Osteoblast (primary cell): ENCODE results near the gene RYR2. TPM values are rescaled to one million over a fixed set of nuclear protein-coding genes. Genes with fewer than 3 reads are reported as not detected.
"Not testable (repeated sequence)": the region's sequence is repeated elsewhere in the genome, so short reads cannot be mapped to it uniquely, and the experiment has no call there.

ENCODE experiments used
- DNase-seq: peaks from one replicate; pipeline ENCODE4 v3.0.0; 2011; ENCODE audit warnings: low spot score, mixed read lengths; ENCODE audit not compliant: insufficient read length; ENCODE audit errors: missing footprints
- H2AFZ ChIP-seq: 2 replicates; pipeline ENCODE4 v1.6.0; 2011; ENCODE audit warnings: mild to moderate bottlenecking, low read length
- H3K27ac ChIP-seq: 2 replicates; pipeline ENCODE4 v1.5.1; 2011; ENCODE audit warnings: mild to moderate bottlenecking, low read depth, low read length, moderate library complexity
- H3K27me3 ChIP-seq: 2 replicates; pipeline ENCODE4 v1.6.0; 2012; ENCODE audit warnings: mild to moderate bottlenecking, control low read depth, inconsistent platforms, low read length, moderate library complexity; ENCODE audit not compliant: insufficient read depth
- H3K36me3 ChIP-seq: 2 replicates; pipeline ENCODE4 v1.5.1; 2011; ENCODE audit warnings: mild to moderate bottlenecking, low read length, control low read depth, moderate library complexity; ENCODE audit not compliant: insufficient read depth
- H3K4me1 ChIP-seq: 2 replicates; pipeline ENCODE4 v1.5.1; 2011; ENCODE audit warnings: mild to moderate bottlenecking, low read length, control low read depth, moderate library complexity; ENCODE audit not compliant: insufficient read depth
- H3K4me2 ChIP-seq: 2 replicates; pipeline ENCODE4 v1.6.0; 2011; ENCODE audit warnings: mild to moderate bottlenecking, low read length; ENCODE audit not compliant: insufficient read depth
- H3K4me3 ChIP-seq: fragments of 200-600 bp; sonication (generic); 3 replicates; pipeline ENCODE4 v1.5.1; 2012; ENCODE audit warnings: mild to moderate bottlenecking, low read length, inconsistent platforms; ENCODE audit not compliant: insufficient read depth
- H3K79me2 ChIP-seq: 2 replicates; pipeline ENCODE4 v1.6.0; 2012; ENCODE audit warnings: mild to moderate bottlenecking, low read length, control low read depth, inconsistent platforms; ENCODE audit not compliant: insufficient read depth
- H3K9me3 ChIP-seq: 2 replicates; pipeline ENCODE4 v1.5.1; 2011; ENCODE audit warnings: low read depth, low read length, control low read depth
- H4K20me1 ChIP-seq: 2 replicates; pipeline ENCODE4 v1.6.0; 2012; ENCODE audit warnings: mild to moderate bottlenecking, low read length, control low read depth; ENCODE audit not compliant: insufficient read depth
- total RNA-seq: library from RNA; depleted of rRNA; stranded (reverse); fragments of >200 nt; gene quantifications from 2 replicates; pipeline ENCODE4 v1.2.3, GENCODE V29; 2012
- TF ChIP-seq, protein P1 (sequence below): IDR thresholded peaks from 2 replicates; pipeline ENCODE4 v1.5.1; 2011; ENCODE audit warnings: mild to moderate bottlenecking, low read depth, low read length, moderate library complexity; ENCODE audit errors: extremely low read depth

Gene RYR2
- total RNA-seq, 1 donor = not detected

DNA sequence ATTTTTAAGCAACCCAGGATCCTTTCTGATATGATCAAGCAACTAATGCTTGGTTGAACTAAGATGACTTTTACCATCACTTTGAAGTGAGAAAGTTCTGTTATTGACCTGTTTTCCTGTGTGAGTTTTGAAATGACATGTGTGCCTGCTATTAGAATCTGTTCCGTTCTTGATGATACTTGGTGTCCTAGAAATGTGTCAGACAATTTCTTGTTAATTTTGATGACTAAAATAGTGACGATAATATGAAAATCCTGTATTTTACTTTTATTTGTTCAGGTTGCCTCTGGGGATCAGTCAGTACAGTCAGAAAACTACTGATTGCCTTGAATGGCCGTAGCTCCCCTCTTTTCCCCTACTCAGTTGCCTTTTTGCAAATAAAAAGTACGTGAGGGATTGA is 228.0 kb downstream of the RYR2 start:
- H3K4me2 ChIP-seq = no peak overlapping the region
- no peaks in the 10 kb centered on the region for H4K20me1 ChIP-seq
- H3K36me3 ChIP-seq = no peaks in the 10 kb centered on the region
- no peaks in the 10 kb centered on the region for H3K79me2 ChIP-seq
- H3K27me3 ChIP-seq = no peaks in the 10 kb centered on the region
- no peak overlapping the region for H2AFZ ChIP-seq
- DNase-seq = no peak
- TF ChIP-seq, protein P1, sequence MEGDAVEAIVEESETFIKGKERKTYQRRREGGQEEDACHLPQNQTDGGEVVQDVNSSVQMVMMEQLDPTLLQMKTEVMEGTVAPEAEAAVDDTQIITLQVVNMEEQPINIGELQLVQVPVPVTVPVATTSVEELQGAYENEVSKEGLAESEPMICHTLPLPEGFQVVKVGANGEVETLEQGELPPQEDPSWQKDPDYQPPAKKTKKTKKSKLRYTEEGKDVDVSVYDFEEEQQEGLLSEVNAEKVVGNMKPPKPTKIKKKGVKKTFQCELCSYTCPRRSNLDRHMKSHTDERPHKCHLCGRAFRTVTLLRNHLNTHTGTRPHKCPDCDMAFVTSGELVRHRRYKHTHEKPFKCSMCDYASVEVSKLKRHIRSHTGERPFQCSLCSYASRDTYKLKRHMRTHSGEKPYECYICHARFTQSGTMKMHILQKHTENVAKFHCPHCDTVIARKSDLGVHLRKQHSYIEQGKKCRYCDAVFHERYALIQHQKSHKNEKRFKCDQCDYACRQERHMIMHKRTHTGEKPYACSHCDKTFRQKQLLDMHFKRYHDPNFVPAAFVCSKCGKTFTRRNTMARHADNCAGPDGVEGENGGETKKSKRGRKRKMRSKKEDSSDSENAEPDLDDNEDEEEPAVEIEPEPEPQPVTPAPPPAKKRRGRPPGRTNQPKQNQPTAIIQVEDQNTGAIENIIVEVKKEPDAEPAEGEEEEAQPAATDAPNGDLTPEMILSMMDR = no peak
- no peaks in the 10 kb centered on the region for H3K4me1 ChIP-seq
- H3K9me3 ChIP-seq = no peaks in the 10 kb centered on the region
- no peak overlapping the region for H3K4me3 ChIP-seq
- H3K27ac ChIP-seq = no peak overlapping the region

DNA sequence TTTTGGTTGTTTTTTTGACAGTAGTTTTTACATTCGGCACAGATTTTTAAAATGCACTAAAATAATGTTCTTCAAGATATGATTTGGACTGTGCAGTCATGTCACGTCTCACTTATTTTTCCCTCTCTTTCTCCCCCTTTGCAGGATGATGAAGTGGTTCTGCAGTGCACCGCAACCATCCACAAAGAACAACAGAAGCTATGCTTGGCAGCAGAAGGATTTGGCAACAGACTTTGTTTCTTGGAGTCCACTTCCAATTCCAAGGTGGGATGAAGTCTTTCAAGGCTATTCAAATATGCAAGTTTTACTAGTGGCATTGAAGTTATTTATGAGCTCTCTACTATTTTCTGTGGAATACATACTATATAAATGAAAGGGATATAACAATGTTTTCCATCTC is 228.4 kb downstream of the RYR2 start:
- no peaks in the 10 kb centered on the region for H3K36me3 ChIP-seq
- TF ChIP-seq, protein P1 = no peak
- no peaks in the 10 kb centered on the region for H3K79me2 ChIP-seq
- H3K4me2 ChIP-seq = no peak overlapping the region
- no peak overlapping the region for H3K27ac ChIP-seq
- H4K20me1 ChIP-seq = no peaks in the 10 kb centered on the region
- H2AFZ ChIP-seq = no peak overlapping the region
- no peak for DNase-seq
- no peaks in the 10 kb centered on the region for H3K27me3 ChIP-seq
- H3K4me3 ChIP-seq = no peak overlapping the region
- H3K4me1 ChIP-seq = no peaks in the 10 kb centered on the region
- H3K9me3 ChIP-seq = no peaks in the 10 kb centered on the region

DNA sequence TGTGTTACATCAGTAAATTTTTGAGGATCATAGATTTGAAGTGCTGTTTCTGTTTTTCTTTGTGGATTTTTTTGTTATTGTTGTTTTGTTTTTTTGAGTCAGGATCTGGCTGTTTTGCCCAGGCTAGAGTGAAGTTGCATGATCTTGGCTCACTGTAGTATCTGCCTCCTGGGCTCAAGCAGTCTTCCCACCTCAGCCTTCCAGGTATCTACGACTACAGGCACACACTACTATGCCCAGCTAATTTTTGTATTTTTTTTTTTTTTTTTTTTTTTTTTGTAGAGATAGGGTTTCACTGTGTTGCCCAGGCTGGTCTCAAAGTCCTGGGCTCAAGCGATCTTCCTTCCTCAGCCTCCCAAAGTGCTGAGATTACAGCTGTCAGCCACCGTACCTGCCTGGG is 236.0 kb downstream of the RYR2 start:
- H3K4me1 ChIP-seq, H3K27me3 ChIP-seq, DNase-seq, H3K27ac ChIP-seq, H3K9me3 ChIP-seq, H4K20me1 ChIP-seq, H3K4me2 ChIP-seq, H3K4me3 ChIP-seq, H3K36me3 ChIP-seq, H3K79me2 ChIP-seq, H2AFZ ChIP-seq: not testable (repeated sequence)

DNA sequence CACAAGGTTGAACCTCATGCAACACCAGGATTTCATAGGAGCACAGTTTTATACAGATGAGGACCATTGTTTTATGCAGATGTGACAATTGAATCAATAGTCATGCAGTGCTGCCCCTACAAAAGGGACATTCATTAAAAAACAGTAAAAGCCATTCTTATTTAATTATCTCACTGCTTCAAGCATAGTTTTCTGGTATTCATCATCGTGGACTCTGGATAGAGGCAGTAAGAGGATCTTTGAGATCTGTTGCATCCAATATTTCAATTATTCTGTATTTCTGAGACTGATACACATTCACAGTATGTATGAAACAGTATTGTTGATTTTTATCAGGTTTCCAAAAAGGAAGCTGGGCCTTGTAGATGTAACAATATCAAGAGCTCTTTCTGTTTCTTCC is 237.6 kb downstream of the RYR2 start:
- no peak for DNase-seq
- Histone ChIP-seq H3K4me2 (no peak overlapping the region), H2AFZ (no peak overlapping the region), H3K27ac (no peak overlapping the region), H3K79me2 (no peaks in the 10 kb centered on the region), H3K36me3 (no peaks in the 10 kb centered on the region), H3K4me3 (no peak overlapping the region), H3K27me3 (no peaks in the 10 kb centered on the region), H3K9me3 (no peaks in the 10 kb centered on the region), H3K4me1 (no peaks in the 10 kb centered on the region), H4K20me1 (no peaks in the 10 kb centered on the region)
- TF ChIP-seq, protein P1 = no peak
